HEK293 (cell line): Measurements from ENCODE around the gene PIK3R3.

Experiments used
- CTCF ChIA-PET: fragments of 350-600 bp; formaldehyde crosslinking; extraction: SDS; loops from one replicate; lab custom pipeline; 2021; ENCODE audit warnings: antibody characterized with exemption; lab: Yijun Ruan, JAX
- POLR2A ChIA-PET: fragments of 300-600 bp; formaldehyde crosslinking; extraction: SDS; loops from one replicate; lab custom pipeline; 2020; ENCODE audit warnings: antibody characterized with exemption, inconsistent platforms; lab: Yijun Ruan, JAX
- H3K27ac ChIP-seq: fragments of 200-500 bp; sonication (Bioruptor generic); 2 replicates; pipeline ENCODE4 v1.5.1; 2014; ENCODE audit warnings: low read depth, low read length, control low read depth, inconsistent platforms; ENCODE audit errors: extremely low read depth
- H3K36me3 ChIP-seq, 2 experiments: fragments of 200-500 bp in 1 of 2; sonication (Bioruptor generic) in 1 of 2; 1 replicate in 1 of 2; 2 replicates in 1 of 2; pipeline ENCODE4 v1.5.1; 2014 to 2017; ENCODE audit warnings: inconsistent platforms in 2 of 2, low read length in 2 of 2; ENCODE audit not compliant: control insufficient read depth in 2 of 2, insufficient read depth in 1 of 2
- H3K4me1 ChIP-seq: fragments of 200-500 bp; sonication (Bioruptor generic); 2 replicates; pipeline ENCODE4 v1.5.1; 2014; ENCODE audit warnings: mild to moderate bottlenecking, low read length, inconsistent platforms; ENCODE audit not compliant: control insufficient read depth, insufficient read depth
- H3K4me3 ChIP-seq: 2 replicates; pipeline ENCODE4 v1.5.1; 2011; ENCODE audit warnings: low read depth, mild to moderate bottlenecking, control low read depth, low read length, moderate library complexity
- H3K9me3 ChIP-seq: fragments of 200-500 bp; sonication (Bioruptor generic); 2 replicates; pipeline ENCODE4 v1.5.1; 2014; ENCODE audit warnings: low read depth, low read length, inconsistent platforms; ENCODE audit not compliant: control insufficient read depth, insufficient read depth
- BCL11B ChIP-seq: fragments of 450-650 bp; formaldehyde crosslinking; IDR thresholded peaks from 2 replicates; pipeline ENCODE4 v1.5.1; 2016; ENCODE audit warnings: low read depth, missing biosample characterization, missing genetic modification characterization
- EGR2 ChIP-seq: fragments of 450-650 bp; formaldehyde crosslinking; IDR thresholded peaks from 2 replicates; pipeline ENCODE4 v1.5.1; 2016; ENCODE audit warnings: low read depth, missing biosample characterization, missing genetic modification characterization
- YY1 ChIP-seq: fragments of 450-650 bp; formaldehyde crosslinking; IDR thresholded peaks from 2 replicates; pipeline ENCODE4 v1.5.1; 2018; ENCODE audit warnings: missing biosample characterization, missing genetic modification characterization
- ZBTB48 ChIP-seq: fragments of 450-650 bp; formaldehyde crosslinking; IDR thresholded peaks from 2 replicates; pipeline ENCODE4 v1.5.1; 2016; ENCODE audit warnings: missing biosample characterization, missing genetic modification characterization
- ZBTB8A ChIP-seq: fragments of 450-650 bp; formaldehyde crosslinking; IDR thresholded peaks from 2 replicates; pipeline ENCODE4 v1.5.1; 2016; ENCODE audit warnings: missing biosample characterization, missing genetic modification characterization
- ZFP69B ChIP-seq: fragments of 450-650 bp; formaldehyde crosslinking; IDR thresholded peaks from 2 replicates; pipeline ENCODE4 v1.5.1; 2016; ENCODE audit warnings: missing biosample characterization, missing genetic modification characterization
- ZNF138 ChIP-seq: fragments of 450-650 bp; formaldehyde crosslinking; IDR thresholded peaks from 2 replicates; pipeline ENCODE4 v1.5.1; 2016; ENCODE audit warnings: missing biosample characterization, missing genetic modification characterization, borderline replicate concordance
- ZNF175 ChIP-seq: fragments of 450-650 bp; formaldehyde crosslinking; IDR thresholded peaks from 2 replicates; pipeline ENCODE4 v1.5.1; 2016; ENCODE audit warnings: missing biosample characterization, missing genetic modification characterization
- ZNF2 ChIP-seq: fragments of 450-650 bp; formaldehyde crosslinking; IDR thresholded peaks from 2 replicates; pipeline ENCODE4 v1.5.1; 2016; ENCODE audit warnings: missing biosample characterization, missing genetic modification characterization
- ZNF366 ChIP-seq: fragments of 450-650 bp; formaldehyde crosslinking; conservative IDR thresholded peaks from 2 replicates; pipeline ENCODE4 v1.5.1; 2016; ENCODE audit warnings: missing biosample characterization, missing genetic modification characterization
- ZNF426 ChIP-seq: fragments of 450-650 bp; formaldehyde crosslinking; IDR thresholded peaks from 2 replicates; pipeline ENCODE4 v1.5.1; 2017; ENCODE audit warnings: missing biosample characterization, missing genetic modification characterization, mild to moderate bottlenecking, inconsistent platforms, moderate library complexity
- ZNF501 ChIP-seq: fragments of 450-650 bp; formaldehyde crosslinking; IDR thresholded peaks from 2 replicates; pipeline ENCODE4 v1.5.1; 2016; ENCODE audit warnings: missing biosample characterization, missing genetic modification characterization
- ZNF544 ChIP-seq: fragments of 450-650 bp; formaldehyde crosslinking; IDR thresholded peaks from 2 replicates; pipeline ENCODE4 v1.5.0; 2017; ENCODE audit warnings: missing biosample characterization, missing genetic modification characterization
- ZNF561 ChIP-seq: fragments of 450-650 bp; IDR thresholded peaks from 2 replicates; pipeline ENCODE4 v1.5.1; 2018; ENCODE audit warnings: missing biosample characterization, missing genetic modification characterization, borderline replicate concordance
- ZNF654 ChIP-seq: fragments of 450-650 bp; formaldehyde crosslinking; IDR thresholded peaks from 2 replicates; pipeline ENCODE4 v1.5.1; 2016; ENCODE audit warnings: low read depth, missing biosample characterization, missing genetic modification characterization
- ZNF660 ChIP-seq: fragments of 450-650 bp; IDR thresholded peaks from 2 replicates; pipeline ENCODE4 v1.5.1; 2018; ENCODE audit warnings: missing biosample characterization, mild to moderate bottlenecking, missing genetic modification characterization
- ZNF707 ChIP-seq: fragments of 450-650 bp; formaldehyde crosslinking; IDR thresholded peaks from 2 replicates; pipeline ENCODE4 v1.5.1; 2016; ENCODE audit warnings: missing biosample characterization, missing genetic modification characterization
- ZNF747 ChIP-seq: fragments of 450-650 bp; formaldehyde crosslinking; IDR thresholded peaks from 2 replicates; pipeline ENCODE4 v1.5.1; 2016; ENCODE audit warnings: missing biosample characterization, missing genetic modification characterization
- TF ChIP-seq, protein P1 (sequence below): fragments of 450-650 bp; IDR thresholded peaks from 2 replicates; pipeline ENCODE4 v1.5.1; 2018; ENCODE audit warnings: missing biosample characterization, mild to moderate bottlenecking, missing genetic modification characterization
- TF ChIP-seq, protein P2 (sequence below): fragments of 450-650 bp; formaldehyde crosslinking; IDR thresholded peaks from 2 replicates; pipeline ENCODE4 v1.5.1; 2016; ENCODE audit warnings: missing biosample characterization, missing genetic modification characterization
- TF ChIP-seq, protein P3 (sequence below): fragments of 450-650 bp; formaldehyde crosslinking; IDR thresholded peaks from 2 replicates; pipeline ENCODE4 v1.5.1; 2016; ENCODE audit warnings: missing biosample characterization, missing genetic modification characterization
- TF ChIP-seq, protein P4 (sequence below): fragments of 450-650 bp; formaldehyde crosslinking; IDR thresholded peaks from 2 replicates; pipeline ENCODE4 v1.5.1; 2016; ENCODE audit warnings: missing biosample characterization, missing genetic modification characterization, borderline replicate concordance

PIK3R3 gene

DNA sequence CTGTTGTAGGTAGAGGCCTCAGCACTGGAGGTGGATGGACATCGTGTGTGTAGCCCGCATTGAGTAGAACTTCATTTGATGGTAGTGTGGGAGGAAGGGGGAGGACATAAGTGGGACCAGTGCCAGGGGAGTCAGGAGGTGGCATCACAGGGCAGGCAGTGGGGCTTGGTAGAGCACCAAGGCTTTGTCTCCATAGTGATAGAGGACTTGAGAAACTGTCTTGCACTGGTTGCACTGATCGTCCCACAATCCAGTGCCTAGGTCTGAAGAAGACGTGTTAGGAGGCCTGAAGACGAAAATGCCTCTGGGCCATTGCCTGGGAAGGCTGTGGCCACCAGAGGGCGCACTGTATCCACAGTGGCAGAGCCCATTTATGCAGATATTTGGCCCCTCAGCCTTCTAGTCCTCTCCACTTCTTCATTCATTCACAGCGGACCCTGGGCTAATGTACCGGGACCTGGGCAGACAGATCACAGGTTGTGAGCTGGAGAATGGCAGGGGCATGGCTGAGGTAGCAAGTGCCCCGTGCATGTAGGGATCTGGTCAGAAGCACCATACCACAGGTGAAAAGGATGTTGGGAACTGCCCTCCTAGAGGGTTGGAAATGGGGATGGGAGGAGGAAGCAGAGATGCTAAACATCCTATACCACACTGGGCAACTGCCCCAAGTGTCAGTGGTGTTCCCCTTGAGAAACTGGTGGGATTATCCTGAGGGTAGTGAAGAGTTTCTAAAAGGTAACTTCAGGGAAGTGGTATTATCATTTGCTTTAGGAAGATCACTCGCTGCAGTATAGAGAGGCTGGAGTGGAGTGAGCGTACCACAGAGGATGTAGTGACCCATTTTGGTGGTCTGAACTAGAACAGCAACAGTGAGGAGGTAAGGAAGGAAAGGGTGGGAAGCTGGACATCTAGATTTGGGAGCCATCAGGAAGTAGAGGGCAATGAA, 95.3 kb downstream of the PIK3R3 start (continued):
- TF ChIP-seq ZNF2 (peak; percentile 92), ZNF660 (tag by site-specific recombination) (peak; percentile 83), ZNF654 (tag by site-specific recombination) (peak; percentile 96), YY1 (no peak), ZBTB8A (tag by site-specific recombination) (0 out of 2 replicates have a peak, but pooled peaks have one; percentile 33), ZFP69B (0 out of 2 replicates have a peak, but pooled peaks have one; percentile 36), ZNF707 (tag by site-specific recombination) (no peak), ZBTB48 (peak; percentile 63), ZNF501 (tag by site-specific recombination) (peak; percentile 76; the same call in 1 of the 2 replicates), ZNF561 (peak; percentile 27; the same call in 1 of the 2 replicates), ZNF366 (peak; percentile 59), EGR2 (tag by site-specific recombination) (peak; percentile 76), ZNF544 (tag by site-specific recombination) (no peak), ZNF426 (tag by site-specific recombination) (no peak)
- TF ChIP-seq, protein P1, sequence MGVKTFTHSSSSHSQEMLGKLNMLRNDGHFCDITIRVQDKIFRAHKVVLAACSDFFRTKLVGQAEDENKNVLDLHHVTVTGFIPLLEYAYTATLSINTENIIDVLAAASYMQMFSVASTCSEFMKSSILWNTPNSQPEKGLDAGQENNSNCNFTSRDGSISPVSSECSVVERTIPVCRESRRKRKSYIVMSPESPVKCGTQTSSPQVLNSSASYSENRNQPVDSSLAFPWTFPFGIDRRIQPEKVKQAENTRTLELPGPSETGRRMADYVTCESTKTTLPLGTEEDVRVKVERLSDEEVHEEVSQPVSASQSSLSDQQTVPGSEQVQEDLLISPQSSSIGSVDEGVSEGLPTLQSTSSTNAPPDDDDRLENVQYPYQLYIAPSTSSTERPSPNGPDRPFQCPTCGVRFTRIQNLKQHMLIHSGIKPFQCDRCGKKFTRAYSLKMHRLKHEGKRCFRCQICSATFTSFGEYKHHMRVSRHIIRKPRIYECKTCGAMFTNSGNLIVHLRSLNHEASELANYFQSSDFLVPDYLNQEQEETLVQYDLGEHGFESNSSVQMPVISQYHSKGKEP (tag by site-specific recombination) = no peak
- TF ChIP-seq, protein P2, sequence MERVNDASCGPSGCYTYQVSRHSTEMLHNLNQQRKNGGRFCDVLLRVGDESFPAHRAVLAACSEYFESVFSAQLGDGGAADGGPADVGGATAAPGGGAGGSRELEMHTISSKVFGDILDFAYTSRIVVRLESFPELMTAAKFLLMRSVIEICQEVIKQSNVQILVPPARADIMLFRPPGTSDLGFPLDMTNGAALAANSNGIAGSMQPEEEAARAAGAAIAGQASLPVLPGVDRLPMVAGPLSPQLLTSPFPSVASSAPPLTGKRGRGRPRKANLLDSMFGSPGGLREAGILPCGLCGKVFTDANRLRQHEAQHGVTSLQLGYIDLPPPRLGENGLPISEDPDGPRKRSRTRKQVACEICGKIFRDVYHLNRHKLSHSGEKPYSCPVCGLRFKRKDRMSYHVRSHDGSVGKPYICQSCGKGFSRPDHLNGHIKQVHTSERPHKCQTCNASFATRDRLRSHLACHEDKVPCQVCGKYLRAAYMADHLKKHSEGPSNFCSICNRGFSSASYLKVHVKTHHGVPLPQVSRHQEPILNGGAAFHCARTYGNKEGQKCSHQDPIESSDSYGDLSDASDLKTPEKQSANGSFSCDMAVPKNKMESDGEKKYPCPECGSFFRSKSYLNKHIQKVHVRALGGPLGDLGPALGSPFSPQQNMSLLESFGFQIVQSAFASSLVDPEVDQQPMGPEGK (tag by site-specific recombination) = 0 out of 2 replicates have a peak, but pooled peaks have one; percentile 21

DNA sequence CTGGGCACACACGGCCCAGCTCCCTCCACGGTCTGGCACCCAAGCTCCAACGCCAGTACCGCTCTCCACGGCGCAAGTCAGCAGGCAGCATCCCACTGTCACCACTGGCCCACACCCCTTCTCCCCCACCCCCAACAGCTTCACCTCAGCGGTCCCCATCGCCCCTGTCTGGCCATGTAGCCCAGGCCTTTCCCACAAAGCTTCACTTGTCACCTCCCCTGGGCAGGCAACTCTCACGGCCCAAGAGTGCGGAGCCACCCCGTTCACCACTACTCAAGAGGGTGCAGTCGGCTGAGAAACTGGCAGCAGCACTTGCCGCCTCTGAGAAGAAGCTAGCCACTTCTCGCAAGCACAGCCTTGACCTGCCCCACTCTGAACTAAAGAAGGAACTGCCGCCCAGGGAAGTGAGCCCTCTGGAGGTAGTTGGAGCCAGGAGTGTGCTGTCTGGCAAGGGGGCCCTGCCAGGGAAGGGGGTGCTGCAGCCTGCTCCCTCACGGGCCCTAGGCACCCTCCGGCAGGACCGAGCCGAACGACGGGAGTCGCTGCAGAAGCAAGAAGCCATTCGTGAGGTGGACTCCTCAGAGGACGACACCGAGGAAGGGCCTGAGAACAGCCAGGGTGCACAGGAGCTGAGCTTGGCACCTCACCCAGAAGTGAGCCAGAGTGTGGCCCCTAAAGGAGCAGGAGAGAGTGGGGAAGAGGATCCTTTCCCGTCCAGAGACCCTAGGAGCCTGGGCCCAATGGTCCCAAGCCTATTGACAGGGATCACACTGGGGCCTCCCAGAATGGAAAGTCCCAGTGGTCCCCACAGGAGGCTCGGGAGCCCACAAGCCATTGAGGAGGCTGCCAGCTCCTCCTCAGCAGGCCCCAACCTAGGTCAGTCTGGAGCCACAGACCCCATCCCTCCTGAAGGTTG, 97.6 kb downstream of the PIK3R3 start:
- peaks cover 0 to 59% of the 10 kb centered on the region in 2 experiments; a peak in 1 of 3 replicates for H3K36me3 ChIP-seq
- ChIA-PET CTCF (interaction anchor here (0.5 to 9.6 kb wide), 7 partner anchors 28 to 280 kb away, joined by 3 to 148 read pairs (median 4); partner anchors contain the start of genes P3R3URF and TSPAN1), POLR2A (interaction anchor here (0.9 kb wide), 1 partner anchor 147 kb away, joined by 3 read pairs; no protein-coding TSS in a partner anchor)
- H3K4me1 ChIP-seq = no peaks in the 10 kb centered on the region
- H3K4me3 ChIP-seq = no peak overlapping the region
- no peak overlapping the region for H3K27ac ChIP-seq
- H3K9me3 ChIP-seq = no peaks in the 10 kb centered on the region
- TF ChIP-seq, protein P3, sequence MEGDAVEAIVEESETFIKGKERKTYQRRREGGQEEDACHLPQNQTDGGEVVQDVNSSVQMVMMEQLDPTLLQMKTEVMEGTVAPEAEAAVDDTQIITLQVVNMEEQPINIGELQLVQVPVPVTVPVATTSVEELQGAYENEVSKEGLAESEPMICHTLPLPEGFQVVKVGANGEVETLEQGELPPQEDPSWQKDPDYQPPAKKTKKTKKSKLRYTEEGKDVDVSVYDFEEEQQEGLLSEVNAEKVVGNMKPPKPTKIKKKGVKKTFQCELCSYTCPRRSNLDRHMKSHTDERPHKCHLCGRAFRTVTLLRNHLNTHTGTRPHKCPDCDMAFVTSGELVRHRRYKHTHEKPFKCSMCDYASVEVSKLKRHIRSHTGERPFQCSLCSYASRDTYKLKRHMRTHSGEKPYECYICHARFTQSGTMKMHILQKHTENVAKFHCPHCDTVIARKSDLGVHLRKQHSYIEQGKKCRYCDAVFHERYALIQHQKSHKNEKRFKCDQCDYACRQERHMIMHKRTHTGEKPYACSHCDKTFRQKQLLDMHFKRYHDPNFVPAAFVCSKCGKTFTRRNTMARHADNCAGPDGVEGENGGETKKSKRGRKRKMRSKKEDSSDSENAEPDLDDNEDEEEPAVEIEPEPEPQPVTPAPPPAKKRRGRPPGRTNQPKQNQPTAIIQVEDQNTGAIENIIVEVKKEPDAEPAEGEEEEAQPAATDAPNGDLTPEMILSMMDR = no peak
- TF ChIP-seq ZNF138 (tag by site-specific recombination) = no peak
- TF ChIP-seq BCL11B (tag by site-specific recombination) = no peak
- no peak for TF ChIP-seq ZNF747 (tag by site-specific recombination)
- no peak for TF ChIP-seq ZNF175 (tag by site-specific recombination)
- TF ChIP-seq, protein P4, sequence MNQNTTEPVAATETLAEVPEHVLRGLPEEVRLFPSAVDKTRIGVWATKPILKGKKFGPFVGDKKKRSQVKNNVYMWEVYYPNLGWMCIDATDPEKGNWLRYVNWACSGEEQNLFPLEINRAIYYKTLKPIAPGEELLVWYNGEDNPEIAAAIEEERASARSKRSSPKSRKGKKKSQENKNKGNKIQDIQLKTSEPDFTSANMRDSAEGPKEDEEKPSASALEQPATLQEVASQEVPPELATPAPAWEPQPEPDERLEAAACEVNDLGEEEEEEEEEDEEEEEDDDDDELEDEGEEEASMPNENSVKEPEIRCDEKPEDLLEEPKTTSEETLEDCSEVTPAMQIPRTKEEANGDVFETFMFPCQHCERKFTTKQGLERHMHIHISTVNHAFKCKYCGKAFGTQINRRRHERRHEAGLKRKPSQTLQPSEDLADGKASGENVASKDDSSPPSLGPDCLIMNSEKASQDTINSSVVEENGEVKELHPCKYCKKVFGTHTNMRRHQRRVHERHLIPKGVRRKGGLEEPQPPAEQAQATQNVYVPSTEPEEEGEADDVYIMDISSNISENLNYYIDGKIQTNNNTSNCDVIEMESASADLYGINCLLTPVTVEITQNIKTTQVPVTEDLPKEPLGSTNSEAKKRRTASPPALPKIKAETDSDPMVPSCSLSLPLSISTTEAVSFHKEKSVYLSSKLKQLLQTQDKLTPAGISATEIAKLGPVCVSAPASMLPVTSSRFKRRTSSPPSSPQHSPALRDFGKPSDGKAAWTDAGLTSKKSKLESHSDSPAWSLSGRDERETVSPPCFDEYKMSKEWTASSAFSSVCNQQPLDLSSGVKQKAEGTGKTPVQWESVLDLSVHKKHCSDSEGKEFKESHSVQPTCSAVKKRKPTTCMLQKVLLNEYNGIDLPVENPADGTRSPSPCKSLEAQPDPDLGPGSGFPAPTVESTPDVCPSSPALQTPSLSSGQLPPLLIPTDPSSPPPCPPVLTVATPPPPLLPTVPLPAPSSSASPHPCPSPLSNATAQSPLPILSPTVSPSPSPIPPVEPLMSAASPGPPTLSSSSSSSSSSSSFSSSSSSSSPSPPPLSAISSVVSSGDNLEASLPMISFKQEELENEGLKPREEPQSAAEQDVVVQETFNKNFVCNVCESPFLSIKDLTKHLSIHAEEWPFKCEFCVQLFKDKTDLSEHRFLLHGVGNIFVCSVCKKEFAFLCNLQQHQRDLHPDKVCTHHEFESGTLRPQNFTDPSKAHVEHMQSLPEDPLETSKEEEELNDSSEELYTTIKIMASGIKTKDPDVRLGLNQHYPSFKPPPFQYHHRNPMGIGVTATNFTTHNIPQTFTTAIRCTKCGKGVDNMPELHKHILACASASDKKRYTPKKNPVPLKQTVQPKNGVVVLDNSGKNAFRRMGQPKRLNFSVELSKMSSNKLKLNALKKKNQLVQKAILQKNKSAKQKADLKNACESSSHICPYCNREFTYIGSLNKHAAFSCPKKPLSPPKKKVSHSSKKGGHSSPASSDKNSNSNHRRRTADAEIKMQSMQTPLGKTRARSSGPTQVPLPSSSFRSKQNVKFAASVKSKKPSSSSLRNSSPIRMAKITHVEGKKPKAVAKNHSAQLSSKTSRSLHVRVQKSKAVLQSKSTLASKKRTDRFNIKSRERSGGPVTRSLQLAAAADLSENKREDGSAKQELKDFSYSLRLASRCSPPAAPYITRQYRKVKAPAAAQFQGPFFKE (tag by site-specific recombination) = no peak
